ENCODE results near the gene MMP24OS.

DNA sequence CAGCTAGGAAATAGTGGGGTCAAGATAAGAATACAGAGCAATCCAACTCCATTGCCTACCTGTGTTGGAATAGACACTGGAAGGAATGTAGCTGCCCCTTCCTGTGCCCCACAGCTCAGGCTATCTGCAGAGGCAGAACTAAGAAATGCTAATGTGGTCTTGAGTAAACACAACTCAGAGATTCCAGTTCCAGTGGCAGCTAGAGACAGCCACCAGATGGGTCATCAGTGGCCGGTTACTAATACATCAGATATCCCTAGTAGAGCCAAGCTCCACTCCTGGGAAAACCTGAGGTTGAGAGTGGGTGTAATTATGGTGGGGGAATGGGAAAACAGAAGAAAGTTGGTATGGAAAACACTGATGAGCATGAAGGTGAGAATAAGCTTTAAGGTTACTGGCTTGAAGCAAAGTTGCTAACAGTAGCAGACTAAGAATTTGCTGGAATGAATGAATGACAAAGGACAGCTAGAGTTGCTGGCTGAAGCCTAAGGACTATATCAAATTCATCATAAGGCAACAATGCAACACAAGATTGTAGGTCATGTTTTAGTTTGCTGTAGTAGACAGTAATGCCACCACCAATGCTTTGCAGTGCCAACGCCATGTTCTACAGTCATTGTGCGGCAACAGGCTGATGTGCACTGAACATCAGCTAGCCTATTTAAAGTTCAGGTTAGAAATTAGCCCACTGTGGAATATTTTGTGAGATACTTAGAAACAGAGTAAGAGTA, 42.6 kb upstream of the MMP24OS start:
- TF ChIP-seq, protein P1, sequence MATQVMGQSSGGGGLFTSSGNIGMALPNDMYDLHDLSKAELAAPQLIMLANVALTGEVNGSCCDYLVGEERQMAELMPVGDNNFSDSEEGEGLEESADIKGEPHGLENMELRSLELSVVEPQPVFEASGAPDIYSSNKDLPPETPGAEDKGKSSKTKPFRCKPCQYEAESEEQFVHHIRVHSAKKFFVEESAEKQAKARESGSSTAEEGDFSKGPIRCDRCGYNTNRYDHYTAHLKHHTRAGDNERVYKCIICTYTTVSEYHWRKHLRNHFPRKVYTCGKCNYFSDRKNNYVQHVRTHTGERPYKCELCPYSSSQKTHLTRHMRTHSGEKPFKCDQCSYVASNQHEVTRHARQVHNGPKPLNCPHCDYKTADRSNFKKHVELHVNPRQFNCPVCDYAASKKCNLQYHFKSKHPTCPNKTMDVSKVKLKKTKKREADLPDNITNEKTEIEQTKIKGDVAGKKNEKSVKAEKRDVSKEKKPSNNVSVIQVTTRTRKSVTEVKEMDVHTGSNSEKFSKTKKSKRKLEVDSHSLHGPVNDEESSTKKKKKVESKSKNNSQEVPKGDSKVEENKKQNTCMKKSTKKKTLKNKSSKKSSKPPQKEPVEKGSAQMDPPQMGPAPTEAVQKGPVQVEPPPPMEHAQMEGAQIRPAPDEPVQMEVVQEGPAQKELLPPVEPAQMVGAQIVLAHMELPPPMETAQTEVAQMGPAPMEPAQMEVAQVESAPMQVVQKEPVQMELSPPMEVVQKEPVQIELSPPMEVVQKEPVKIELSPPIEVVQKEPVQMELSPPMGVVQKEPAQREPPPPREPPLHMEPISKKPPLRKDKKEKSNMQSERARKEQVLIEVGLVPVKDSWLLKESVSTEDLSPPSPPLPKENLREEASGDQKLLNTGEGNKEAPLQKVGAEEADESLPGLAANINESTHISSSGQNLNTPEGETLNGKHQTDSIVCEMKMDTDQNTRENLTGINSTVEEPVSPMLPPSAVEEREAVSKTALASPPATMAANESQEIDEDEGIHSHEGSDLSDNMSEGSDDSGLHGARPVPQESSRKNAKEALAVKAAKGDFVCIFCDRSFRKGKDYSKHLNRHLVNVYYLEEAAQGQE (IDR thresholded peaks at IDR 0.05) = no peak
- TF ChIP-seq, protein P2, sequence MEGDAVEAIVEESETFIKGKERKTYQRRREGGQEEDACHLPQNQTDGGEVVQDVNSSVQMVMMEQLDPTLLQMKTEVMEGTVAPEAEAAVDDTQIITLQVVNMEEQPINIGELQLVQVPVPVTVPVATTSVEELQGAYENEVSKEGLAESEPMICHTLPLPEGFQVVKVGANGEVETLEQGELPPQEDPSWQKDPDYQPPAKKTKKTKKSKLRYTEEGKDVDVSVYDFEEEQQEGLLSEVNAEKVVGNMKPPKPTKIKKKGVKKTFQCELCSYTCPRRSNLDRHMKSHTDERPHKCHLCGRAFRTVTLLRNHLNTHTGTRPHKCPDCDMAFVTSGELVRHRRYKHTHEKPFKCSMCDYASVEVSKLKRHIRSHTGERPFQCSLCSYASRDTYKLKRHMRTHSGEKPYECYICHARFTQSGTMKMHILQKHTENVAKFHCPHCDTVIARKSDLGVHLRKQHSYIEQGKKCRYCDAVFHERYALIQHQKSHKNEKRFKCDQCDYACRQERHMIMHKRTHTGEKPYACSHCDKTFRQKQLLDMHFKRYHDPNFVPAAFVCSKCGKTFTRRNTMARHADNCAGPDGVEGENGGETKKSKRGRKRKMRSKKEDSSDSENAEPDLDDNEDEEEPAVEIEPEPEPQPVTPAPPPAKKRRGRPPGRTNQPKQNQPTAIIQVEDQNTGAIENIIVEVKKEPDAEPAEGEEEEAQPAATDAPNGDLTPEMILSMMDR (IDR thresholded peaks at IDR 0.05; ENCODE audit: low read depth, low read length, missing input control) = no peak
- TF ChIP-seq, protein P3, sequence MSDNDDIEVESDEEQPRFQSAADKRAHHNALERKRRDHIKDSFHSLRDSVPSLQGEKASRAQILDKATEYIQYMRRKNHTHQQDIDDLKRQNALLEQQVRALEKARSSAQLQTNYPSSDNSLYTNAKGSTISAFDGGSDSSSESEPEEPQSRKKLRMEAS (IDR thresholded peaks at IDR 0.05) = no peak
- TF ChIP-seq TAF1 (conservative IDR thresholded peaks at IDR 0.05) (no peak), GABPA (IDR thresholded peaks at IDR 0.05 in 1 of 2, conservative IDR thresholded peaks at IDR 0.05 in 1 of 2) (no peak), RAD21 (IDR thresholded peaks at IDR 0.05) (no peak), YY1 (IDR thresholded peaks at IDR 0.05) (no peak), JUND (IDR thresholded peaks at IDR 0.05) (no peak), SP1 (IDR thresholded peaks at IDR 0.05) (no peak)
- TF ChIP-seq, protein P4, sequence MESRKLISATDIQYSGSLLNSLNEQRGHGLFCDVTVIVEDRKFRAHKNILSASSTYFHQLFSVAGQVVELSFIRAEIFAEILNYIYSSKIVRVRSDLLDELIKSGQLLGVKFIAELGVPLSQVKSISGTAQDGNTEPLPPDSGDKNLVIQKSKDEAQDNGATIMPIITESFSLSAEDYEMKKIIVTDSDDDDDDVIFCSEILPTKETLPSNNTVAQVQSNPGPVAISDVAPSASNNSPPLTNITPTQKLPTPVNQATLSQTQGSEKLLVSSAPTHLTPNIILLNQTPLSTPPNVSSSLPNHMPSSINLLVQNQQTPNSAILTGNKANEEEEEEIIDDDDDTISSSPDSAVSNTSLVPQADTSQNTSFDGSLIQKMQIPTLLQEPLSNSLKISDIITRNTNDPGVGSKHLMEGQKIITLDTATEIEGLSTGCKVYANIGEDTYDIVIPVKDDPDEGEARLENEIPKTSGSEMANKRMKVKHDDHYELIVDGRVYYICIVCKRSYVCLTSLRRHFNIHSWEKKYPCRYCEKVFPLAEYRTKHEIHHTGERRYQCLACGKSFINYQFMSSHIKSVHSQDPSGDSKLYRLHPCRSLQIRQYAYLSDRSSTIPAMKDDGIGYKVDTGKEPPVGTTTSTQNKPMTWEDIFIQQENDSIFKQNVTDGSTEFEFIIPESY (IDR thresholded peaks at IDR 0.05) = no peak
- TF ChIP-seq, protein P5, sequence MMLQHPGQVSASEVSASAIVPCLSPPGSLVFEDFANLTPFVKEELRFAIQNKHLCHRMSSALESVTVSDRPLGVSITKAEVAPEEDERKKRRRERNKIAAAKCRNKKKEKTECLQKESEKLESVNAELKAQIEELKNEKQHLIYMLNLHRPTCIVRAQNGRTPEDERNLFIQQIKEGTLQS (IDR thresholded peaks at IDR 0.05) = no peak
